OCI-LY1 (cell line): ENCODE measurements around the gene SERTAD3.

ENCODE experiments used
- H2AFZ ChIP-seq: fragments of 200-600 bp; sonication (generic), shearing (Covaris generic); 2 replicates; pipeline ENCODE4 v1.6.0; 2014; ENCODE audit warnings: antibody characterized with exemption, mild to moderate bottlenecking, low read length
- H3F3A ChIP-seq: fragments of 200-600 bp; sonication (generic), shearing (Covaris generic); 2 replicates; pipeline ENCODE4 v1.6.0; 2014; ENCODE audit warnings: mild to moderate bottlenecking, antibody characterized with exemption, low read length, moderate library complexity; ENCODE audit not compliant: insufficient read depth
- H3K27ac ChIP-seq: fragments of 200-600 bp; sonication (generic); 2 replicates; pipeline ENCODE4 v1.5.1; 2014; ENCODE audit warnings: low read length, mixed run types, mild to moderate bottlenecking, low read depth; ENCODE audit not compliant: poor library complexity, severe bottlenecking
- H3K27me3 ChIP-seq: fragments of 200-600 bp; sonication (generic); 2 replicates; pipeline ENCODE4 v1.6.0; 2014; ENCODE audit warnings: antibody characterized with exemption, mild to moderate bottlenecking, low read length, moderate library complexity; ENCODE audit not compliant: insufficient read depth
- H3K36me3 ChIP-seq: fragments of 200-600 bp; sonication (generic); 2 replicates; pipeline ENCODE4 v1.6.1; 2014; ENCODE audit warnings: mild to moderate bottlenecking, antibody characterized with exemption, low read length, moderate library complexity, mixed read lengths; ENCODE audit not compliant: insufficient read depth
- H3K4me1 ChIP-seq: fragments of 200-600 bp; sonication (generic); 2 replicates; pipeline ENCODE4 v1.5.1; 2014; ENCODE audit warnings: mild to moderate bottlenecking, low read length, moderate library complexity; ENCODE audit not compliant: insufficient read depth, severe bottlenecking
- H3K4me2 ChIP-seq: fragments of 200-600 bp; sonication (generic), shearing (Covaris generic); 2 replicates; pipeline ENCODE4 v1.6.1; 2014; ENCODE audit warnings: low read length
- H3K4me3 ChIP-seq: fragments of 200-600 bp; sonication (generic); 2 replicates; pipeline ENCODE4 v1.5.1; 2014; ENCODE audit warnings: low read length, low read depth, mild to moderate bottlenecking, mixed read lengths; ENCODE audit not compliant: poor library complexity, severe bottlenecking
- H3K79me2 ChIP-seq: fragments of 200-600 bp; shearing (Covaris generic); 2 replicates; pipeline ENCODE4 v1.6.1; 2016; ENCODE audit warnings: mixed run types, low read length, mixed read lengths; ENCODE audit not compliant: insufficient read depth
- H3K9ac ChIP-seq: fragments of 200-600 bp; sonication (generic), shearing (Covaris generic); 2 replicates; pipeline ENCODE4 v1.6.1; 2014; ENCODE audit warnings: mild to moderate bottlenecking, low read length, mixed read lengths
- H3K9me2 ChIP-seq: fragments of 200-600 bp; sonication (generic), shearing (Covaris generic); 2 replicates; pipeline ENCODE4 v1.6.1; 2014; ENCODE audit warnings: low read depth, mild to moderate bottlenecking, low read length, mixed read lengths
- H3K9me3 ChIP-seq: fragments of 200-600 bp; shearing (Covaris generic); 2 replicates; pipeline ENCODE4 v1.6.1; 2014; ENCODE audit warnings: low read length, mixed read lengths
- H4K20me1 ChIP-seq: fragments of 200-600 bp; sonication (generic), shearing (Covaris generic); 2 replicates; pipeline ENCODE4 v1.6.0; 2016; ENCODE audit warnings: mild to moderate bottlenecking, low read length; ENCODE audit not compliant: insufficient read depth
- CTCF ChIP-seq: fragments of 200-600 bp; sonication (generic), shearing (Covaris generic); IDR thresholded peaks from 2 replicates; pipeline ENCODE4 v1.5.1; 2017; ENCODE audit warnings: mild to moderate bottlenecking, antibody characterized with exemption, low read length, moderate library complexity, mixed read lengths
- EZH2 ChIP-seq: fragments of 200-600 bp; sonication (generic), shearing (Covaris generic); IDR thresholded peaks from 2 replicates; pipeline ENCODE4 v1.8.0; 2017; ENCODE audit warnings: borderline replicate concordance, mixed run types, mild to moderate bottlenecking, antibody characterized with exemption, low read length, moderate library complexity, mixed read lengths

Gene SERTAD3

GRCh38 chr19:40443131-40443999 lies 770 bp downstream of the SERTAD3 start:
- Histone ChIP-seq H3K36me3 (peaks cover 21% of the 10 kb centered on the region; the same call in 1 of the 2 replicates), H3K79me2 (peaks cover 10% of the 10 kb centered on the region), H3K9me2 (no peaks in the 10 kb centered on the region), H3K9me3 (no peaks in the 10 kb centered on the region), H2AFZ (no peak overlapping the region), H3K4me3 (peak overlapping the region; percentile 88), H3K27me3 (no peaks in the 10 kb centered on the region), H4K20me1 (no peaks in the 10 kb centered on the region), H3K4me2 (peak overlapping the region; percentile 87), H3F3A (no peaks in the 10 kb centered on the region), H3K9ac (peak overlapping the region; percentile 94), H3K27ac (peak overlapping the region; percentile 88), H3K4me1 (peaks cover 13% of the 10 kb centered on the region)
- TF ChIP-seq CTCF = no peak
- TF ChIP-seq EZH2 = no peak

- no peaks in the 10 kb centered on the region for H3K9me3 ChIP-seq
- peak overlapping the region; percentile 69 for H3K27ac ChIP-seq
- H3K79me2 ChIP-seq = peaks cover 10% of the 10 kb centered on the region
- peak overlapping the region; percentile 87 for H3K4me2 ChIP-seq
- no peaks in the 10 kb centered on the region for H4K20me1 ChIP-seq
- H3F3A ChIP-seq = no peaks in the 10 kb centered on the region
- peaks cover 13% of the 10 kb centered on the region for H3K4me1 ChIP-seq
- peak overlapping the region; percentile 81 for H3K9ac ChIP-seq
- peak overlapping the region; percentile 88 for H3K4me3 ChIP-seq
- no peak overlapping the region for H2AFZ ChIP-seq
- H3K36me3 ChIP-seq = peaks cover 21% of the 10 kb centered on the region; the same call in 1 of the 2 replicates
- H3K27me3 ChIP-seq = no peaks in the 10 kb centered on the region
- no peak for TF ChIP-seq EZH2
- no peak for TF ChIP-seq CTCF
- no peaks in the 10 kb centered on the region for H3K9me2 ChIP-seq
Observed at GRCh38 chr19:40442328-40443130, 1.6 kb downstream of the SERTAD3 start.

GRCh38 chr19:40441719-40442253 lies 2.3 kb downstream of the SERTAD3 start:
- Histone ChIP-seq H3K9me2 (no peaks in the 10 kb centered on the region), H3F3A (no peaks in the 10 kb centered on the region), H2AFZ (no peak overlapping the region), H4K20me1 (no peaks in the 10 kb centered on the region), H3K4me1 (peaks cover 13% of the 10 kb centered on the region), H3K4me2 (peak overlapping the region; percentile 87), H3K9ac (peak overlapping the region; percentile 81), H3K36me3 (peaks cover 21% of the 10 kb centered on the region; the same call in 1 of the 2 replicates), H3K4me3 (peak overlapping the region; percentile 88), H3K79me2 (peaks cover 10% of the 10 kb centered on the region), H3K9me3 (no peaks in the 10 kb centered on the region), H3K27ac (peak overlapping the region; percentile 69), H3K27me3 (no peaks in the 10 kb centered on the region)
- TF ChIP-seq CTCF = no peak
- TF ChIP-seq EZH2 = no peak
